Measurements from ENCODE around the gene RABGGTA.

GRCh38 chr14:24315243-24315806 is 43.9 kb upstream of the RABGGTA start:
- no peak for TF ChIP-seq CTCF (IDR thresholded peaks at IDR 0.05)
- no peak for TF ChIP-seq POLR2A (IDR thresholded peaks at IDR 0.05)
- TF ChIP-seq EP300 (IDR thresholded peaks at IDR 0.05) = no peak
- no peak for TF ChIP-seq POLR2AphosphoS5 (IDR thresholded peaks at IDR 0.05)
